ENCODE data around the gene SLCO4C1. TPM values are rescaled to one million over a fixed set of nuclear protein-coding genes. Genes with fewer than 3 reads are reported as not detected.
A peak's percentile ranks its signal among the peaks of the same experiment; 100 is the strongest.

Gene SLCO4C1
- total RNA-seq, 4 donors from 2014 or later = 1.1 to 2.4 (median 1.4) TPM

- peak overlapping the region; percentile 43 for H3K4me3 ChIP-seq
- no peaks in the 10 kb centered on the region for H3K36me3 ChIP-seq
- 17% methylated on average over 4 of the region's 26 CpGs for WGBS
- peaks cover 3% of the 10 kb centered on the region for H3K27me3 ChIP-seq
- H3K9me3 ChIP-seq = no peaks in the 10 kb centered on the region
- peaks cover 12% of the 10 kb centered on the region for H3K4me1 ChIP-seq
- TF ChIP-seq POLR2AphosphoS5 (IDR thresholded peaks at IDR 0.05) = no peak
- TF ChIP-seq POLR2A (IDR thresholded peaks at IDR 0.05) = no peak
- TF ChIP-seq EP300 (IDR thresholded peaks at IDR 0.05) = no peak
- no peak for TF ChIP-seq CTCF (IDR thresholded peaks at IDR 0.05)
- H3K27ac ChIP-seq = no peak overlapping the region
- DNase-seq (ENCODE audit: low spot score in 2 of 2) = no peak
Observed at GRCh38 chr5:102295534-102296177, 428 bp downstream of the SLCO4C1 start.

GRCh38 chr5:102294886-102295395 is 1.1 kb downstream of the SLCO4C1 start:
- Histone ChIP-seq H3K4me3 (no peak overlapping the region), H3K9me3 (no peaks in the 10 kb centered on the region), H3K4me1 (peaks cover 12% of the 10 kb centered on the region), H3K27me3 (peaks cover 3% of the 10 kb centered on the region), H3K36me3 (no peaks in the 10 kb centered on the region), H3K27ac (no peak overlapping the region)
- TF ChIP-seq EP300 (IDR thresholded peaks at IDR 0.05) (no peak), POLR2A (IDR thresholded peaks at IDR 0.05) (no peak), CTCF (IDR thresholded peaks at IDR 0.05) (no peak), POLR2AphosphoS5 (IDR thresholded peaks at IDR 0.05) (no peak)
- DNase-seq (ENCODE audit: low spot score in 2 of 2) = no peak
- WGBS = 45% methylated on average over 4 of the region's 4 CpGs

GRCh38 chr5:102290004-102290403 is 6.1 kb downstream of the SLCO4C1 start:
- H3K9me3 ChIP-seq = no peaks in the 10 kb centered on the region
- no peaks in the 10 kb centered on the region for H3K27me3 ChIP-seq
- DNase-seq (ENCODE audit: low spot score in 2 of 2) = no peak
- no peak overlapping the region for H3K27ac ChIP-seq
- no peaks in the 10 kb centered on the region for H3K36me3 ChIP-seq
- no peaks in the 10 kb centered on the region for H3K4me1 ChIP-seq
- WGBS = 96% methylated on average over 3 of the region's 3 CpGs
- TF ChIP-seq POLR2AphosphoS5 (IDR thresholded peaks at IDR 0.05) (no peak), EP300 (IDR thresholded peaks at IDR 0.05) (no peak)
- H3K4me3 ChIP-seq = no peak overlapping the region

GRCh38 chr5:102289251-102289899 is 6.7 kb downstream of the SLCO4C1 start:
- no peak overlapping the region for H3K4me3 ChIP-seq
- TF ChIP-seq POLR2AphosphoS5 (IDR thresholded peaks at IDR 0.05) (no peak), EP300 (IDR thresholded peaks at IDR 0.05) (no peak), CTCF (IDR thresholded peaks at IDR 0.05) (no peak), POLR2A (IDR thresholded peaks at IDR 0.05) (no peak)
- no peak overlapping the region for H3K27ac ChIP-seq
- no peaks in the 10 kb centered on the region for H3K4me1 ChIP-seq
- H3K36me3 ChIP-seq = no peaks in the 10 kb centered on the region
- no peaks in the 10 kb centered on the region for H3K27me3 ChIP-seq
- H3K9me3 ChIP-seq = no peaks in the 10 kb centered on the region
- 70% methylated on average over 6 of the region's 6 CpGs for WGBS
- DNase-seq (ENCODE audit: low spot score in 2 of 2) = no peak

- H3K4me1 ChIP-seq = no peaks in the 10 kb centered on the region
- H3K9me3 ChIP-seq = no peaks in the 10 kb centered on the region
- no peaks in the 10 kb centered on the region for H3K27me3 ChIP-seq
- H3K27ac ChIP-seq = no peak overlapping the region
- no peak for DNase-seq (ENCODE audit: low spot score in 2 of 2)
- TF ChIP-seq POLR2AphosphoS5 (IDR thresholded peaks at IDR 0.05) (no peak), POLR2A (IDR thresholded peaks at IDR 0.05) (no peak), CTCF (IDR thresholded peaks at IDR 0.05) (no peak), EP300 (IDR thresholded peaks at IDR 0.05) (no peak)
- no peak overlapping the region for H3K4me3 ChIP-seq
- no peaks in the 10 kb centered on the region for H3K36me3 ChIP-seq
- 80% methylated on average over 1 of the region's 1 CpG for WGBS
Observed at GRCh38 chr5:102288630-102289029, 7.5 kb downstream of the SLCO4C1 start.

All from suprapubic skin (tissue), 4 donors.